Osteoblast (primary cell): ENCODE data around the gene TMEM255B. TPM values are rescaled to one million over a fixed set of nuclear protein-coding genes. Genes with fewer than 3 reads are reported as not detected.

Source experiments
- total RNA-seq: library from RNA; depleted of rRNA; stranded (reverse); fragments of >200 nt; gene quantifications from 2 replicates; pipeline ENCODE4 v1.2.3, GENCODE V29; 2012

The TMEM255B gene
- total RNA-seq, 1 donor, result 1.8 TPM

Other genes starting within 250 kb of the TMEM255B start
- 48.6 and 56.8 TPM in 2 replicates for gene TFDP1, start 174.5 kb upstream of the TMEM255B start, total RNA-seq
- gene ATP4B, start 101.0 kb upstream of the TMEM255B start, total RNA-seq, result not detected in 2 replicates
- not detected in 2 replicates for gene GRK1, start 92.0 kb upstream of the TMEM255B start, total RNA-seq
- gene GAS6, start 104.8 kb downstream of the TMEM255B start, total RNA-seq, result 417 and 480 TPM in 2 replicates
- 0.36 and 0.59 TPM in 2 replicates for gene C13orf46, start 214.8 kb downstream of the TMEM255B start, total RNA-seq